GM12865 (cell line): ENCODE measurements around the gene CCNH.

Experiments used
- DNase-seq: peaks from one replicate; pipeline ENCODE4 v3.0.0; 2010; ENCODE audit warnings: low read depth
- H3K4me3 ChIP-seq: 2 replicates; pipeline ENCODE4 v1.5.1; 2011; ENCODE audit warnings: mild to moderate bottlenecking, low read depth, low read length, control low read depth
- TF ChIP-seq, protein P1 (sequence below): IDR thresholded peaks from 2 replicates; pipeline ENCODE4 v1.5.1; 2011; ENCODE audit warnings: low read length, control low read depth, low read depth, inconsistent platforms; ENCODE audit not compliant: insufficient read depth; ENCODE audit errors: missing control alignments

CCNH gene

DNA sequence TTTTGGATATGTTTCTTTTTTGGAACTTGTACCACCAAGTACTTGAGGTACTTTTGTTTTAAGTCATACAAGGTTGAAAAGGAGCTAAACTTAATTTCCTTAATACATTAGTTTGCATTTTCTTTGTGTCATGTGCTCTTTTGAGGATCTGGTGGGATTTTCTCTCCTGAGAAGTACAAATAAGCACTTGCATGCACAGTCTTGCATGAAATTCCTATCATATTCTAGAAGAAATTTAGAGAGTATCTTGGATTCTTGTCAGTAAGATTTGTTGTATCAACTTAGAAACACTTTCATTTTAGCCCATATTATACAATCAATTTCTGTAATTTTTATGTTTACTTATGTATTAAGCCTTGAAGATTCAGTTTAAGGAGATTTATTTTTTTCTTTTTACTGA, 64.9 kb downstream of the CCNH start:
- TF ChIP-seq, protein P1, sequence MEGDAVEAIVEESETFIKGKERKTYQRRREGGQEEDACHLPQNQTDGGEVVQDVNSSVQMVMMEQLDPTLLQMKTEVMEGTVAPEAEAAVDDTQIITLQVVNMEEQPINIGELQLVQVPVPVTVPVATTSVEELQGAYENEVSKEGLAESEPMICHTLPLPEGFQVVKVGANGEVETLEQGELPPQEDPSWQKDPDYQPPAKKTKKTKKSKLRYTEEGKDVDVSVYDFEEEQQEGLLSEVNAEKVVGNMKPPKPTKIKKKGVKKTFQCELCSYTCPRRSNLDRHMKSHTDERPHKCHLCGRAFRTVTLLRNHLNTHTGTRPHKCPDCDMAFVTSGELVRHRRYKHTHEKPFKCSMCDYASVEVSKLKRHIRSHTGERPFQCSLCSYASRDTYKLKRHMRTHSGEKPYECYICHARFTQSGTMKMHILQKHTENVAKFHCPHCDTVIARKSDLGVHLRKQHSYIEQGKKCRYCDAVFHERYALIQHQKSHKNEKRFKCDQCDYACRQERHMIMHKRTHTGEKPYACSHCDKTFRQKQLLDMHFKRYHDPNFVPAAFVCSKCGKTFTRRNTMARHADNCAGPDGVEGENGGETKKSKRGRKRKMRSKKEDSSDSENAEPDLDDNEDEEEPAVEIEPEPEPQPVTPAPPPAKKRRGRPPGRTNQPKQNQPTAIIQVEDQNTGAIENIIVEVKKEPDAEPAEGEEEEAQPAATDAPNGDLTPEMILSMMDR: no peak
- H3K4me3 ChIP-seq: no peak overlapping the region
- no peak for DNase-seq

DNA sequence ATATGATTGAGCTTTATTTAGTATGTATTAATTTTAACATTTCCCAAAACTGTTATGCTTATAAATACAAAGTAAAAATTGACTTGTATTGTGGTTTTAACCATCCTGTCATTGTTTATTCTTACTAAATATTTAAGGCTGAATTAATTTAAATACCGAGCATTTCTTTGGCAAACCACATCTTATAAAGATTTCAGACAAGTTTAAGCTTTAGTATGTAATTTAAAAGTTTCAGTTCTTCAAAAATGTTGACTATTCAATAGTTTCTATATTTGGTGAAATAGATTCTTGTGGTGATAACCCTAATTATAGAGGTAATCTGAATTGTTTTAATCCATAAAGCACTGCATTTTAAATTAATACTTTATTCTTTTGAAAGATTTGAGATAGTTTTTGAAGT, 65.5 kb downstream of the CCNH start:
- TF ChIP-seq, protein P1: no peak
- no peak overlapping the region for H3K4me3 ChIP-seq
- DNase-seq: no peak
